Globus pallidus (tissue), 1 donor: ENCODE results near the gene NID2.
A peak's percentile ranks its signal among the peaks of the same experiment; 100 is the strongest.

ENCODE experiments used
- DNase-seq: peaks from one replicate; pipeline ENCODE4 v3.0.0-alpha.2; 2015; ENCODE audit warnings: low spot score

NID2 gene

GRCh38 chr14:52023518-52023917, 45.3 kb downstream of the NID2 start:
- DNase-seq, result no peak

DNA sequence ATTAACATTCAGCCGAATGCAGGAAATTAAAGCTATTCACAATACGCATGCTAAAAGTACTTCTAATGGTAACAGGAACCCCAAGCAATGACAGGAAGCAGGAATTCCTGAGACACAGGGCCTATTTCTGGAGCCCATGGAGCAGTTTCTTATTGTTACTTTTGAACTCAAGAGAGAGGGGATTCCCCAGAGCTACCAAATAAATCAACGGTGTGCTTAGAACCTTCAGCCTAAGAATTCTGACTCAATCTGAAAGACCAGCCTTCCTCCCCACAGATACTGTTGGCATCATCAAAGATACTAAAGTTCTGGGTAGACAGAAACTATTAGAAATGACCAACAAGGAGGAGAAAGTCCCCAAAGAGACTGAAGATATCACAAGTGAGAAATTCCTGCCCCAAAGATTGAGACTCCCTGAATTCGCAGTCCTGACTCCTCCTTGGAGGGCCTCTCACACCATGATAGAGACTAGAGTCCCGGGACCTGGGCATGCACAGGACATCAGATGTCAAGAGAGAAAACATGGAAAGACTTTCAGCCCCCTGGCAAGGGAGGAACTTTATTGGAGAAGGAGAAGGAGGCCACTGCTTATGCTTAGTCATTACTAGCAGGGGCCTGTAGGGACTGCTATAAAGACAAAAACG, 46.8 kb downstream of the NID2 start:
- no peak for DNase-seq

- DNase-seq, result no peak
Observed at GRCh38 chr14:52020866-52021717, 47.8 kb downstream of the NID2 start.

DNA sequence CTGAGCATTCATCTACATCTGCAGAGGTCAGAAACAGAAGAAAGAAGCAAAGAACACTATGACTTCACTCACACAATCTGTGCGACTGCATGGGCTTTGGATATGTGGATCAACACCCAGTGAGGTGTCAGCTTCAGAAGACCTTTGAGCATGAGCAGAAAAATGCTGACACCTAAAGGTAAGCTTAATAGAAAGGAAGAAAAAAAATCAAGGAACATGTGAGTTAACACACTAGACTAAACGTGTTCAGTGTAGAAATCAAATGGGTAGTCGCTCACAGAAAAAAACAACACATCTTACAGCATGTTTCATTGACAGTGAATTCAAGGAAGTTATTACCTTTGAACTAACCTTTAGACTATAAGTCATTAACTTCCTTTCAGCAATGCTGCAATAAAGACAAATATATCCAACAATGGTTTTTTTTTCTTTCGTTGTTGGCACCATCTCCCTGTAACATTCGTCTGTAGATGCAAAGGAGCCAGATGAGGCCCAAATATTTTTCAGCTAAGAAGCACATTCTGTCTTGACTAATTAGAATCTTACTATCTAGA, 48.6 kb downstream of the NID2 start:
- DNase-seq, result no peak

DNA sequence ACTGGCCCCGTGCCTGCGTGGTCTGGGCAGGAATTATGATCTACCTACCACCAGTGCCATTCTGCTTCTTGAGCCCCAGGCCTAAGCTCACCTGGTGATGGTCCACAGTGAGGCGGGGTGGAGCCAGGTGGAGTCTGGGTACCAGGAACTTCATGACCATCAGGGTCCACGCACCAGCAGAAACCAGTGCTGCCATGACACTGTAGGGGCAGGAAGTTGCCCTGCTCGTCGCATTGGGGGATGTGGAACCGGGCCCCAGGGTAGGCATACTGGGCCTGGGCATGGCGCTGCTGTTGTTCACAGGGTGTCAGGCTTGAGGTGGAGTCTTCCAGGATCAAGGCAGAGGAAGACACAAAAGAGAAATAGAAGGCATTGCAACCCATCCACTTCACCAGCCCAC, 49.9 kb downstream of the NID2 start:
- no peak for DNase-seq

- DNase-seq, result no peak
Observed at GRCh38 chr14:52018252-52018651, 50.6 kb downstream of the NID2 start.

- peak; percentile 85 for DNase-seq
Observed at GRCh38 chr14:52015411-52016030, 53.3 kb downstream of the NID2 start.

DNA sequence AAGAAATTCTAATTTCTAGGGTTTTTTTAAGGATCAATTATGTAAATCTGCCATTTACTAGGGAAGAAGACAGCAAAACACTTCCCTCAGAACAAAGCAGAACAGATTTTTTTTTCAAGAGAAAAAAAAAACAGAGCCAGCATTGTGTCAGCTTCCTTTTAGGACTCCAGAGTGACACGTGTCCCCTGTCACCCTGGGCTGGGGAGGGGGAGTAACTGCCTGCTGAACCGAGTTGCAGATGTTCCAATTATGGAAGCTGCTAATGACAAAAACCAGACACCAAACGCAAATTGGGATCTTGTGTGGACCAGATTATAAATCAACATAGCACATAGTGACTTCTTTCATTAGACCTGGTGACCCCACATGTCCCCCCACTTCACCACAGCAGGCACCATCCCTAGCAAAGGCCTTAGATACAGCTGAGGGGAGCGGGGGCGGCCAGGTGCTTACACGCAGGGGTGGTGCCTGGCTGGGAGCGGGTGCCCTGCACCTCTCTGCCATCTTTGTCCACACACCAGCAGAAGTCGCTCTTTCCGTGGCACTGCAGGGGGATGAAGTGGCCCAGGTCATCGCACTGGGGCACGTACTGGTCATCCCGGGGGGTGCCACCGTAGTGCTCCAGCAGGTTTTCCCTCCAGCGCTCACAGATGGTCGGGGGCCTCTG, 54.1 kb downstream of the NID2 start:
- peak; percentile 92 for DNase-seq

- DNase-seq, result no peak
Observed at GRCh38 chr14:52013984-52014600, 54.8 kb downstream of the NID2 start.

GRCh38 chr14:52012635-52013034, 56.2 kb downstream of the NID2 start:
- DNase-seq, result no peak

DNA sequence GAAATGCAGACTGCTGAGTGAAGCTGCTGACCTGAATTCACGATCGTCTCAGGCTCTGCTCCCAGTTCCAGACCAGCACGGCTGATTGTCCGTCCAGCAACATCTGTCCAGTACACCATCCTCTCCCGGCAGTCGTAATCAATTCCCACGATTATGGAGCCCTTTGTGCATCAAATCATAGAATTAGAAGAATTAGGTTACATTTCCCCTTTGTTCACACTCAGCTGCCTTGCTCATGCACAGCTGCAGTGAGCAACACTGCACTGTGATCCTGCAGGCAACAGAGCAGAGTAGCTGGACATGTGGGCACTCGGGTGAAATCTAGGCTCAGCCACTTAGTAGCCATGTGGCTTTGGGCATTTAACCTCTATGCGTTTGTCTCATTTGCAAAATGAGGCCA, 57.3 kb downstream of the NID2 start:
- DNase-seq, result peak; percentile 73

DNA sequence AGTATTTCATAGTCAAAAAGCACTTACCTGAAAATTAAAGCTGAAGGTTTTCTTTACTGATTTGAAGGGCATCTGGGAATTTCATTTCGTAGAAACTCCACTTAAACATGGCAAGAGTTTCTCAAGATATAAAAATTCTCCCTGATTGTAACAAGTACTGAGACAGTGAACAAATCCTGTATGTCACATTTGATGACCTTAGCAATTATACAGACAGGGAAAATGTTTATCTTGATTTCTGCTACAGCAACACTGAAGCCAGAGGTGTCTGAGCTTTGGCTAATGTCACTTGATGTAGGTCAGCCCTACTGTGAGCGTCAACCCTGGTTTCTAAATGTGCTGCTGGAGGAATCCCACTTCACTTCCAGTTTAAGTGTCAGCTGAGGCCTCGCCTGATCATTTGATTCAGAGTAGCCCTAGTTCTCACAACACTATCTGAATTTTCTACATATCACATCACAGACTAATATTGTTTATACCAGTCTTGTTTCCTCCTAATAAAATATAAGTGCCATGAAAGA, 58.6 kb downstream of the NID2 start:
- no peak for DNase-seq

DNA sequence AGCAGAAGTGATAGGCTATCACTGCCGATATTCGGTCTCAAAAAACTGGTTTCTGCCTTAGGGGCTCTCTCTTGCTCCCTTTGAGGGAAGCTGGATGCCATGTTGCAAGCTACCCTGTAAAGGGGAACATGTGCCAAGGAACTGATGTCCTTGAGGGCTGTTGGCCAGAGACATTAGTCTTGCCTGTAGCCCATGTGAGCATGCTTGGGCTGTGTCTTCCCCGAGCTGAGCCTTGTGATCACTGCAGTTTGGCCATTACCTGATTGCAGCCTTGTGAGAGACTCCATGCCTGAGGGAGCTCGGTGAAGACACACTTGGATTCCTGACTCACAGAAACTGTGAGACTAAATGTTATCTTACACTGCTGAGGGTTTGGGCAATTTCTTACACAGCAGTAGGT, 60.7 kb downstream of the NID2 start:
- DNase-seq, result no peak

GRCh38 chr14:52007637-52008036, 61.2 kb downstream of the NID2 start:
- no peak for DNase-seq

DNA sequence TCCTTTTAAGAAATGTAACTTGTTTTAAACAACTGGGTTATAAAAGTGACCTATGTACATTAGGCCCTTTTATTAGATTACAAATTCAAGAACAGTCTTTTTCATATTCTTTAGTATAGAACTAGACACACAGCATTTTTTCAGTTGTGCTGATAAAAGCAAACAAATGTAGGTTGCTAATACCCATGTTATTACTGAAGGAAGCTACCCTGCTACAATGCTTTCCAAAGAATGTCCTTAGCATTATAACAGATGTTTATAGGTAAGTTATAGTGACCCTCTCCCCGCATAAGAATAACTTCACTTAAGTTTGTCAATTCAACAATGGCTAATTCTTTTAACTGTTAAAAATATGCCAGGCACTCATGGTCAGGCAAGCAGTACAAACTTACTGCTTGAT, 61.6 kb downstream of the NID2 start:
- DNase-seq, result no peak

- DNase-seq, result no peak
Observed at GRCh38 chr14:52006361-52006760, 62.5 kb downstream of the NID2 start.

GRCh38 chr14:52005625-52006024, 63.2 kb downstream of the NID2 start:
- no peak for DNase-seq

DNA sequence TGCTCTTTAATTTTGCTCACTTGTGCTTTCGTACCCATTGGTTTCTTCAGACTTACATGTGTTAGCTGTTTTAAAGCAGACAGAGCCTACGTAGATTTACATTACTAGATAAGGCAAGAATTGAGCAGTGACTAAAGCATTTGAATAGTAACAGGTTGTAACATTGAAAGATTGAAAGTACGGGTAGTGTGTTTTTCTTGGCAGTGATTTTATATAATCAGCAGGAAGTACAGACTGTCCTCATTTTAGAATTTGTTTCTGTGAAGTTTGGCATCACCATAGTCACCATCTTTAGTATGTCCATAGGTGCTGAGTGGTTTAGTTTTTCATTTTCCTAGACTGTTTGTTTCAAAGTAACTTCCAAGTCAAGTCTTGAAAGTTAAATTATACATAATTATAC, 65.5 kb downstream of the NID2 start:
- DNase-seq, result no peak

DNA sequence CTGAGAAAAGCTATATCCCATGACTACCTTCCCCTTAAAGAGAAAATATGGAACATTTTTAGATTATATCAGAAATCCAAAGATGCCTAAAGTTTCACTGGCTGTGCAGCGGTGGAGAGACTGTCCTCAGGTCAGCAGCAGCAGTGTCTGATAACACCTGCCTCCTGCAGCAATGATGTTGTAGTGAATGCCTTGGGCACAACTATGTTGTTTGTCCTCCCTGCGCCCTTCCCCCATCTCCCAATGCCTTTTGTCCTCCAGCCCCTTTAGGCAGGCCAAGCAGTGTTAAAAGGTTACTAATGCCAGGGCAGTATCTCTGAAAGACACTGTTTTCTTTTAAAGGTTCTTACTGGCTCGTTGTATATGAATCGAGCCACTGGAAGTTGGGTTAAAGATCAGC, 66.3 kb downstream of the NID2 start:
- DNase-seq, result no peak

- DNase-seq, result no peak
Observed at GRCh38 chr14:52000696-52001095, 68.2 kb downstream of the NID2 start.

DNA sequence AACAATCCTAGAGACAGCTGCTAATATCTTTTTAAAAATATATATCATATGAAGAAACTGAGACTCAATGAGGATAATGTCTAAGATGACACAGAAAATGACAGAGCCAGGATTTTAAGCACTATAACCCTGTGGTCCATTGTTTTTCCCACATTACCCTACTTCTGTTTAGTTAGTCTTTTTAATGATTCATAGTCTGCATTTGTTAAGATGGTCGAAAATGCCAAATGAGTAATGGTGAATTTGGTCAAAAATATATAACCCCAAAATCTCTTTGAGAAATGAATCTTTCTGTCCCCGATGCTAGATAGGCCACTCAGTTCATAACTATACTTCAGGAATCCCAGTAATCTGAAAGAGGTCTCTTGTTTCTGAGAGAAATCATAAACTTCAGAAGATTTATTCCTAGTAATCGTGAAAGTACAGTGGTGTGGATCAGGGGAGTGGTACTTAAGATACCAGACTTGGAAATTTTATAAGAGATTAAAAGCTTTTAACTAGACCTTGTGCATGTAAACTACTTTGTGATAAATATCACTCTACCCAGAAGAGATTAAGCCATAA, 68.8 kb downstream of the NID2 start:
- DNase-seq, result no peak
